PC-9 (cell line): ENCODE results near the gene CNTN1.

Experiments
- CTCF ChIP-seq: fragments of 200-600 bp; sonication (generic); conservative IDR thresholded peaks from 2 replicates; pipeline ENCODE4 v1.6.1; 2017; ENCODE audit warnings: mixed run types, antibody characterized with exemption, mild to moderate bottlenecking, moderate library complexity
- EZH2 ChIP-seq: fragments of 200-600 bp; sonication (generic); IDR thresholded peaks from 2 replicates; pipeline ENCODE4 v1.8.0; 2017; ENCODE audit warnings: antibody characterized with exemption, low read depth

GRCh38 chr12:41034686-41035085, 342.4 kb downstream of the CNTN1 start:
- TF ChIP-seq CTCF (no peak), EZH2 (no peak)
